NCI-H526 treated with DMSO at 0.1 percent for 48 hours (cell line): ENCODE data around the gene FOXA2.
A peak's percentile ranks its signal among the peaks of the same experiment; 100 is the strongest.
"Not testable (repeated sequence)": the region's sequence is repeated elsewhere in the genome, so short reads cannot be mapped to it uniquely, and the experiment has no call there.

Source experiments
- DNase-seq: peaks from one replicate; lab custom pipeline; 2025; lab: John Stamatoyannopoulos, UW

The FOXA2 gene

DNA sequence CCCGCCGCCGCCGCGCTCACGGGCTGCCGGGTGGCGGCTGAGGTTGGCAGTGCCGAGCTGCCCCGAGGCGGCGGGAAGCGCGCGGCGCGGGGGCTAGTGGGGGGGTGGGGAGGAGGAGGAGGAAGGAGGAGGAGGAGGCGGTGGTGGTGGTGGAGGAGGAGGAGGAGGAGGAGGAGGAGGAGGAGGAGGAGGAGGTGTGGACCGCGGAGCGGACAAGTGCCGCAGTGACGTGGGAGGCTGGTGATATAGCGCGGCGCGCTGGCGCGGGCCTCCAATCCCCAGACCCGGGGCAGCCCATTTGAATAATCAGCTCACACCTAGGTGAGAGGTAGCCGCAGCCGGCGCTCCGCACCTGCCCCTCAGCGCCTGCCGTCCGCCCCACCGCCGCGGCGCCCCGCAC, at the start of gene FOXA2:
TSS of gene FOXA2 (minus strand) at position 51 of the 400 bp plus-strand sequence. CDS start 294 bp downstream, outside the sequence.
- peak; percentile 70 for DNase-seq

DNA sequence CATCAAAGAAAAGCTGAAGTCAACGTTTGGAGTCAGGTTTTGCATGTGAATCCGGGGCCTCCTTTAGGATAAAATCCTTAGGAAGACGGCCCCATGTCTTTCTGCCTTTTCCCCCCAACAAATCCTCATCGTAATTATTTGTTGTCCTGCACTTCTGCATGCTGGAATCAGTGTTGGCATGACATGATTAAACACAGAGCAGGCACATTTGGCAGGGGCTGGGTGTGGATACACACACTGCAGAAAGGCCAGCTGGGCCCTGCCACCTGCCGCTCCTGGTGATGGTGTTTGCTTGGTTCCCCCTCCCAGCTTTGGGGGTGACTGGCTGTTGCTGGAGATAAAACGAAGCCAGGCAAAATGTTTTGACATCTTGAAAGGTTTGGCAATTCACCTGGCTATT, 46.3 kb upstream of the FOXA2 start:
- no peak for DNase-seq

DNA sequence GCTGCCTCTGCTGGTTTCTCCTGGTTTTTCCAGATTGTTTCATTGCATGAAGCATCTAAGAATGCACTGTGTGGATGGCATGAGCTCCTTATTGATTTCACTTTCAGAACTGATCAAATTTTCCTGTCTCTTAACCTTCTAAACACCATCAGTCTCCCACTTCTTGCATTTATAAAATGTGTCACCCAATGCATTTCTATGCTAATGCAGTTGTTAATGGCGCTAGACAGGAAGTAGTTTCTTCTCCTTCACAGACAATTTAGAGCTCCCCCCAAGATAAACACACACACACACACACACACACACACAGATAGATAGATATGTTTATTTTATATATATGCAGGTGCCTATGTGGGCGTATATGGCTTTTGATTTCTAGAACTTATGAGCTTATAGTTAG, 45.6 kb upstream of the FOXA2 start:
- no peak for DNase-seq

DNA sequence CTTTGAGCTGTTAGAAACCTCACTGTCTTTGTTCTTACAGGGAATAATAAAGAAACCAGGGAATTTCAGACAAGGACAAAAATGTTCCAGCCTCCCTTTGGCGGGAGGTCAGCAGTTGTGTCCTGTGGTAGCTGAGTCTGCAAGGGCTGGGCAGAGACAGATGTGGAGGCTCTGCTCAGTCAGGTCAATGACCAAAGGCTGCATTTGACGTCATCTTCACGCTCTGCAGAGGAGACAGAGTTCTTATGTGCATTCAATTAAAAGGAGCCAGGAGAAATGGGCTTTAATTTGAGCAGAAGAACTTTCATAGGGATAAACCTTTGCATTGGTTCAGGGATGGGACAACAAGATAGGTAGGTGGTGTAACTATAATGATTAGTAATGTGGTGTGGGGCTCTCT, 45.1 kb upstream of the FOXA2 start:
- DNase-seq, result no peak

DNA sequence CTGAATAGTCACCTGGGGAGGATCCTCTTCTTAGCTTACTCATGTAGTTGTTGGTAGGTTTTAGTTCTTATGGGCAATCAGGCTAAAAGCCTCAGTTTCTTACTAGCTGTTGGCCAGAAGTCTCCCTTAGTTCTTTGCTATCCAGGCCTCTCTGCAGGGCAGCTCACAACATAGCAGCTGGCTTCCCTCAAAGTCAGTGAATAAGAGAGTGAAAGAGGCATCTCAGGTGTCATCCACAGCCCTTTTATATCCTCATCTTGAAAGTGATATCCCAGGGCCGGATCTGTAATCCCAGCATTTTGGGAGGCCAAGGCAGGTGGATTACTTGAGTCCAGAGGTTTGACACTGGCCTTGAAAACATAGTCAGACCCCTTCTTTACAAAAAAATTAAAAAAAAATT, 42.1 kb upstream of the FOXA2 start:
- DNase-seq, result no peak

GRCh38 chr20:22623211-22623610, 38.8 kb upstream of the FOXA2 start:
- no peak for DNase-seq

DNA sequence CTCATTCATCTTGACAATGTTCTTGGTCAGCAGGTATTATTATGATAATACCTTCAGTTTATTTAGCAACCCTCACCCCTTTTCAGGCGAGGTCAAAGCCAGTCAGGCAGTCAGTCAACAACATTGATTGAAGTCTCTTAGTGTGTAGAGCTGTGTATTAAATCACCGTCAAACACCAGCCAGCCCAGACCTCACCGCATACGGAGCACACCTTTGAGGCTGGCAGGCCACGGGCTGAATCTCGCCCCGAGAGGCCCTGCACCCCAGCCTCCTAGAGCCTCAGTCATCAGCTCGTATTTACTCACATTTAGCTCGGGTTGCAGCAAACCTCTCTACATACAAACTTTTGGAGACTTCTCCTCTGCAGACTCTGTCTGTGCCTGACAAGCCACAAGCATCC, 36.0 kb upstream of the FOXA2 start:
- DNase-seq, result no peak

- no peak for DNase-seq
Measured at GRCh38 chr20:22619806-22620205, 35.4 kb upstream of the FOXA2 start.

- DNase-seq, result no peak
Measured at GRCh38 chr20:22619272-22619671, 34.9 kb upstream of the FOXA2 start.

DNA sequence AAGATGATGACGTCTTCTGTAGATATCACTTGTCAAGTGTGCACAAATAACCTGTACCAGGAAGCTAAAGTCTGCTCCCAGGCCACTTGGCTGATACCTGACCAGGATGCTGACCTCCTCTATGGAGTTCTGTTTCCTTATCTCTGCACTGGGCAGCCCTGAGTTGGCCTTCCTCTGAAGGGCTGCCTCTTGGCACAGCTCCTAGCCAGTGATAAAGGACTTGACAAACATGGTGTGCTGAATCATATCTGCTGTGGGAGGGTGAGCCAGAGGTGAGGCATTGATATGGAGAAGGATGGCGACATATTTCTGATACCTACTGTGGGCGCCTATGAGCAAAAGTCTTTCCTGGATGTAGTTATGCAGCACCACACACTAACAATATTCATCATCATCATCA, 32.8 kb upstream of the FOXA2 start:
- DNase-seq, result no peak

DNA sequence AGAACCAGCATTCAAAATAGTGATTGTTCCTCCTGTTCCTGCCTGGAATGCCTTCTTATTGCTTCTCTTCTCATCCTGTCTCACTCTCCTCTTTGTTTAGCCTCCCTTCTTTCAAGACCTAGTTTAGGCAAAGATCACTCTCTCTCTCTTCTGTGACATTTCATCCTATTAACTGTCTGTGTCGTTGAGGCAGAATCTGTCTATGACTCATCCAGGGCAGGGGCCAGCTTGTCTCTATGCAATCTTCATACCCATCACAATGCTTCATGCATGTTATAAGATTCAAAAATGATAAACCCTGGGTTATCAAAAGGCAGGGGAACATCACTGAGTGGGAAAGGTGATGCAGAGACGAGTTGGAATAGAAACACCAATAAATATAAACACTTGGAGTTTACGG, 32.2 kb upstream of the FOXA2 start:
- DNase-seq, result no peak

- DNase-seq, result no peak
Measured at GRCh38 chr20:22615425-22615824, 31.1 kb upstream of the FOXA2 start.

GRCh38 chr20:22611636-22612035, 27.3 kb upstream of the FOXA2 start:
- DNase-seq, result no peak

GRCh38 chr20:22607695-22608094, 23.3 kb upstream of the FOXA2 start:
- no peak for DNase-seq

- DNase-seq, result no peak
Measured at GRCh38 chr20:22604815-22605214, 20.4 kb upstream of the FOXA2 start.

GRCh38 chr20:22601361-22602141, 17.2 kb upstream of the FOXA2 start:
- no peak for DNase-seq

- DNase-seq, result not testable (repeated sequence)
Measured at GRCh38 chr20:22599258-22599657, 14.9 kb upstream of the FOXA2 start.

GRCh38 chr20:22597303-22597702, 12.9 kb upstream of the FOXA2 start:
- DNase-seq, result no peak

DNA sequence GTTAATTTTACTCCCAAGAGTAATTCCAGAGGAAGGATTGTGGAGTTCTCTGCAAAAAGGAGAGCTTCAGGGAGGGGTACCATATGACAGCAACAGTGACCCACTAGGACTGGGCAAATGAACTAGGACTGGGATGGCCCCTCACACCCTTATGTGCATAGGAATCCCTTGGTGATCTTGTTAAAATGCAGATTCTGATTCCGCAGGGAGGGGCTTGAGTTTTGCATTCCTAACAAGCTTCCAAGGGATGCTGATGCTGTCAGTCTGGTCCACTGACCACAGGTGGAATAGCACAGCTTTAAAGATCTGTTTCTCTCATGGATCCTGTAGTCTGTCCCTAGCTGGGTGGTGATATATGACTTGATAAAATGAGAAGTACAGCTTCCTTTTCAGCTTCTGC, 6.3 kb upstream of the FOXA2 start:
- no peak for DNase-seq

DNA sequence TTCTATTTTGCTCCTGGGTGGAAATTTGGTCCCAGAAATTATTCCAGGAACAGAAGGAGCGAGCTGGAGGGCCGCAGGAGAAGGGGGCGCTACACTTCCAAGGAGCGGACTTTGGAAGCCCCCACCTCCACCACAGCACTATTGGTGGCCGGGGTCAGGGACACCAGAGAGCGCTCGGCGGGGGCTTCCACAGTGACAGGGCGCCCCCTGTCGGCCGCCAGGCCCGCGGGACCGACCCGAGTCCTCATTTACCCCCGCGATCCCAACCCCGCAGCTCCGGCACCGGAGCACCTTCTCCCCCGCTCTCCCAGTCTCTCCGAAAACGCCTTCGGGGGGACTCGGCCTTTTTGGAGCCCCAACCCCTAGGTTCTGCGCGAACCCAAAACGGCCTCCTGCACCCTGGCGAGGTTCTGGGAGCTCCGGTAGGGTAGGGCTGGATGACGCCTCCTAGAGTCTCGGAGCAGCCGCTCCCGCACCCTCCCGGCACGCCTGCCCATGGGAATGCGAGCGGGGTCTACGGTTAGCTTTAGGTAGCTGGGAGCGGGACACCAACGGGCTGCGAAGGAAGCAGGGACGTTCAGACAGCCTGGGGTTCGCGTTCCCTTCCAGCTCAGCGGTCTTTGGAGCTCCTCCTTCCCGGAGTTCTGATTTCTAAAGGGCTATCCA, 2.4 kb upstream of the FOXA2 start:
- peak; percentile 47 for DNase-seq

DNA sequence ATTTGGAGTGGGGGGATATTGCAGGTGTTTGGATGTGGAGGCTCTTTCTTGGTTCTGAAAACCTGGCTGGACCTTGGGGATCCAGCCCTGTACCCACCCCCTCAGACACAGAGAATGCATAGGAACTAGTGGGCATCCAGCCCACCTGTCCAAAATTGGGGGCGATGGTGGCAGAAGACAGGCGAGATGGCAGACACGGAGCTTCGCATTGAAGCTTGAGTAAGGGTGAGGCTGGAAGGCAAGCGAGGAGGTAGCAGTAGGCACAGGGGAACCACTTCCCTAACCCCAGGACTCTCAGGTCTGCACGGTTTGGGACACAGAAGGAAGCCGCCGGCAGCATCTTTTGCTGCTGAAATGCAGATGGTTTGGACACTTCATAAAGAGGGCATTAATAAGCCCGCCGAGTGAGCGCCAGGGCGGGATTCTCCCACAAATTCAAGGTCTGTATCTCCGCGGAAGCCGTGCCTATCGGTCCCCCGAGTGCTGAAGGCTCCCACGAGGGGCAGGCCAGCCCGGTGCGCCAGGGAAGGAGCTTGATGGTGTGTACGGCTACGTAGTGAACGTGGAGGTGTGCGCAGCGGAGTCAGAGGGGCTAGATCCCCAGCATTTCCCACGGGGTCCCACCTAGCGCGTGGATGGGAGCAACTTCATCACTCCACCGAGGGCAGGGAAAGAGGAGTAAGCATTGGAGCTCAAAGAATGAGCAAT, 1.6 kb upstream of the FOXA2 start:
- DNase-seq, result no peak

DNA sequence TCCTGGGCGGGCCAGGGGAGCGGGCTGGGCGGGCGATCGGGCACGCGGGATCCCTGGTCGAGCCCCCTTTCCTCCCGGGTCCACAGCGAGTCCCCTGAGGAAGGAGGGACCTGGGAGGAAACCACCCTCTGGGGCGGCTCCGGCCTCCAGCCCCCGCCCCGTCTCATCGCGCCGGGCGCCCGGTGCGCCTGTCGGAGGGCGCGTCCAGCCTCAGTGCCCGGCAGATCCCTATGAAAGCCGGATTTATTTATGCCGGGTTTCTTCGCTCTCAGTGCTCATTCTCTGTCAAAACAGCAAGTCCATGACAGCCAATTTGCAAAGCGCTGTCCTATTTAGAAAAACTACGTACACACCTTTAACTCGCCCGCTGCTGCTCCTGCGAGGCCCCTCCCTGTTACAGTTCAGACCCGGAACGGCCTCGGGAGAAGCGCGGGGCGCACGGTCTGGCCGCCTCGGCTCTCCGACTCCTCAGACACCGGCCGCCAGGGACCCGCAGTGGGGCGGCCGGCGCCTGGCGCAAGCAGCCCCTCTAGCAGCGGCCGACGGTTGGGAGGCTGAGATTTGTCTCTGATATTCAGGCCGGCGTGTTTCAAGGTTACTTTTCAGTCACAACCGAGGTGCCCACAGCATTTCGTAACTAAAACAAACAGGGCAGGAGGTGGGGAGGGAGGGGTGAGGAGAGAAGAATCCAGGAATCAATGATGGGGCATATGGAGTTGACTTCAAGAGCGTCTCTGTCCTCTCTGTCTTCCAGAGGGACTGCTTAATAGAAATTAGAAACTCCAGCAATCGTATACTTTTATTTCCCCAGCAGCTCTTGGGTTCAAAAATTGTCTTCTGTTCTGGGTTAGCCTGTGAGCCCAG, 782 bp upstream of the FOXA2 start:
- peak; percentile 49 for DNase-seq
